DMS153 (cell line): Measurements from ENCODE around the gene MAMLD1.

Source experiments
- DNase-seq: peaks from one replicate; lab custom pipeline; 2025; lab: John Stamatoyannopoulos, UW

The MAMLD1 gene

GRCh38 chrX:150531467-150531866, 168.3 kb downstream of the MAMLD1 start:
- no peak for DNase-seq

- DNase-seq: no peak
Observed at GRCh38 chrX:150533863-150534262, 170.7 kb downstream of the MAMLD1 start.

GRCh38 chrX:150536455-150537116, 173.5 kb downstream of the MAMLD1 start:
- no peak for DNase-seq

GRCh38 chrX:150537851-150538250, 174.7 kb downstream of the MAMLD1 start:
- no peak for DNase-seq

GRCh38 chrX:150540965-150541364, 177.8 kb downstream of the MAMLD1 start:
- DNase-seq: no peak

GRCh38 chrX:150542846-150543229, 179.7 kb downstream of the MAMLD1 start:
- no peak for DNase-seq

GRCh38 chrX:150543230-150544155, 180.4 kb downstream of the MAMLD1 start:
- DNase-seq: no peak

GRCh38 chrX:150544222-150544787, 181.2 kb downstream of the MAMLD1 start:
- DNase-seq: no peak

- DNase-seq: no peak
Observed at GRCh38 chrX:150544835-150545770, 182.0 kb downstream of the MAMLD1 start.

GRCh38 chrX:150546711-150547153, 183.6 kb downstream of the MAMLD1 start:
- DNase-seq: no peak

GRCh38 chrX:150547375-150548115, 184.4 kb downstream of the MAMLD1 start:
- DNase-seq: peak; percentile 42

- no peak for DNase-seq
Observed at GRCh38 chrX:150548251-150548650, 185.1 kb downstream of the MAMLD1 start.

- no peak for DNase-seq
Observed at GRCh38 chrX:150548684-150549083, 185.6 kb downstream of the MAMLD1 start.

GRCh38 chrX:150551963-150552362, 188.8 kb downstream of the MAMLD1 start:
- DNase-seq: no peak

- no peak for DNase-seq
Observed at GRCh38 chrX:150558424-150558823, 195.3 kb downstream of the MAMLD1 start.
